HEK293 (cell line): Measurements from ENCODE around the gene NAGPA.

Source experiments
- CTCF ChIA-PET: fragments of 350-600 bp; formaldehyde crosslinking; extraction: SDS; loops from one replicate; lab custom pipeline; 2021; ENCODE audit warnings: antibody characterized with exemption; lab: Yijun Ruan, JAX
- POLR2A ChIA-PET: fragments of 300-600 bp; formaldehyde crosslinking; extraction: SDS; loops from one replicate; lab custom pipeline; 2020; ENCODE audit warnings: antibody characterized with exemption, inconsistent platforms; lab: Yijun Ruan, JAX
- H3K27ac ChIP-seq: fragments of 200-500 bp; sonication (Bioruptor generic); 2 replicates; pipeline ENCODE4 v1.5.1; 2014; ENCODE audit warnings: low read depth, low read length, control low read depth, inconsistent platforms; ENCODE audit errors: extremely low read depth
- H3K36me3 ChIP-seq, 2 experiments: fragments of 200-500 bp in 1 of 2; sonication (Bioruptor generic) in 1 of 2; 1 replicate in 1 of 2; 2 replicates in 1 of 2; pipeline ENCODE4 v1.5.1; 2014 to 2017; ENCODE audit warnings: inconsistent platforms in 2 of 2, low read length in 2 of 2; ENCODE audit not compliant: control insufficient read depth in 2 of 2, insufficient read depth in 1 of 2
- H3K4me1 ChIP-seq: fragments of 200-500 bp; sonication (Bioruptor generic); 2 replicates; pipeline ENCODE4 v1.5.1; 2014; ENCODE audit warnings: mild to moderate bottlenecking, low read length, inconsistent platforms; ENCODE audit not compliant: control insufficient read depth, insufficient read depth
- H3K4me3 ChIP-seq: 2 replicates; pipeline ENCODE4 v1.5.1; 2011; ENCODE audit warnings: low read depth, mild to moderate bottlenecking, control low read depth, low read length, moderate library complexity
- H3K9me3 ChIP-seq: fragments of 200-500 bp; sonication (Bioruptor generic); 2 replicates; pipeline ENCODE4 v1.5.1; 2014; ENCODE audit warnings: low read depth, low read length, inconsistent platforms; ENCODE audit not compliant: control insufficient read depth, insufficient read depth
- GFI1B ChIP-seq: fragments of 450-650 bp; formaldehyde crosslinking; IDR thresholded peaks from 2 replicates; pipeline ENCODE4 v1.5.1; 2016; ENCODE audit warnings: missing biosample characterization, missing genetic modification characterization
- HOXD13 ChIP-seq: sonication (generic); formaldehyde crosslinking; IDR thresholded peaks from 2 replicates; pipeline ENCODE4 v1.8.0; 2022; ENCODE audit warnings: missing genetic modification reagents, borderline replicate concordance
- MEIS1 ChIP-seq: sonication (generic); formaldehyde crosslinking; IDR thresholded peaks from 2 replicates; pipeline ENCODE4 v1.8.1; 2022; ENCODE audit warnings: missing genetic modification reagents, mild to moderate bottlenecking, borderline replicate concordance
- SETDB1 ChIP-seq: IDR thresholded peaks from one replicate; pipeline ENCODE4 v1.6.1; 2017; ENCODE audit warnings: mild to moderate bottlenecking, low read length, moderate library complexity, mixed read lengths; ENCODE audit not compliant: insufficient read length
- TRIM28 ChIP-seq: IDR thresholded peaks from 2 replicates; pipeline ENCODE4 v1.6.1; 2011; ENCODE audit warnings: low read length, control low read depth, borderline replicate concordance
- ZBTB7A ChIP-seq: fragments of 450-650 bp; formaldehyde crosslinking; IDR thresholded peaks from 2 replicates; pipeline ENCODE4 v1.5.1; 2016; ENCODE audit warnings: low read depth, missing biosample characterization, missing genetic modification characterization
- ZFP41 ChIP-seq: fragments of 450-650 bp; formaldehyde crosslinking; IDR thresholded peaks from 2 replicates; pipeline ENCODE4 v1.5.1; 2016; ENCODE audit warnings: missing biosample characterization, missing genetic modification characterization, borderline replicate concordance
- ZNF10 ChIP-seq: fragments of 450-650 bp; formaldehyde crosslinking; IDR thresholded peaks from 2 replicates; pipeline ENCODE4 v1.5.1; 2017; ENCODE audit warnings: missing biosample characterization, missing genetic modification characterization
- ZNF121 ChIP-seq: fragments of 450-650 bp; formaldehyde crosslinking; IDR thresholded peaks from 2 replicates; pipeline ENCODE4 v1.5.1; 2016; ENCODE audit warnings: missing biosample characterization, missing genetic modification characterization
- ZNF146 ChIP-seq: fragments of 450-650 bp; formaldehyde crosslinking; IDR thresholded peaks from 2 replicates; pipeline ENCODE4 v1.5.1; 2016; ENCODE audit warnings: missing biosample characterization, missing genetic modification characterization
- ZNF19 ChIP-seq: fragments of 450-650 bp; formaldehyde crosslinking; IDR thresholded peaks from 2 replicates; pipeline ENCODE4; 2016; ENCODE audit warnings: missing biosample characterization, missing genetic modification characterization, low read depth
- ZNF2 ChIP-seq: fragments of 450-650 bp; formaldehyde crosslinking; IDR thresholded peaks from 2 replicates; pipeline ENCODE4 v1.5.1; 2016; ENCODE audit warnings: missing biosample characterization, missing genetic modification characterization
- ZNF23 ChIP-seq: fragments of 450-650 bp; formaldehyde crosslinking; IDR thresholded peaks from 2 replicates; pipeline ENCODE4 v1.5.1; 2016; ENCODE audit warnings: missing biosample characterization, missing genetic modification characterization, borderline replicate concordance
- ZNF24 ChIP-seq: fragments of 450-650 bp; formaldehyde crosslinking; IDR thresholded peaks from 2 replicates; pipeline ENCODE4 v1.5.1; 2016; ENCODE audit warnings: missing biosample characterization, missing genetic modification characterization
- ZNF292 ChIP-seq: fragments of 450-650 bp; formaldehyde crosslinking; IDR thresholded peaks from 2 replicates; pipeline ENCODE4 v1.5.1; 2016; ENCODE audit warnings: low read depth, missing biosample characterization, missing genetic modification characterization, borderline replicate concordance
- ZNF354C ChIP-seq: fragments of 450-650 bp; formaldehyde crosslinking; IDR thresholded peaks from 2 replicates; pipeline ENCODE4 v1.5.1; 2016; ENCODE audit warnings: missing biosample characterization, missing genetic modification characterization, low read depth, borderline replicate concordance
- ZNF366 ChIP-seq: fragments of 450-650 bp; formaldehyde crosslinking; conservative IDR thresholded peaks from 2 replicates; pipeline ENCODE4 v1.5.1; 2016; ENCODE audit warnings: missing biosample characterization, missing genetic modification characterization
- ZNF37A ChIP-seq: fragments of 450-650 bp; IDR thresholded peaks from 2 replicates; pipeline ENCODE4 v1.5.1; 2018; ENCODE audit warnings: missing biosample characterization, missing genetic modification characterization
- ZNF548 ChIP-seq: fragments of 450-650 bp; formaldehyde crosslinking; IDR thresholded peaks from 2 replicates; pipeline ENCODE4 v1.5.1; 2016; ENCODE audit warnings: missing biosample characterization, missing genetic modification characterization
- ZXDB ChIP-seq: fragments of 450-650 bp; formaldehyde crosslinking; IDR thresholded peaks from 2 replicates; pipeline ENCODE4 v1.5.1; 2016; ENCODE audit warnings: missing biosample characterization, missing genetic modification characterization
- TF ChIP-seq, protein P1 (sequence below): fragments of 450-650 bp; formaldehyde crosslinking; IDR thresholded peaks from 2 replicates; pipeline ENCODE4 v1.5.1; 2016; ENCODE audit warnings: missing biosample characterization, missing genetic modification characterization
- TF ChIP-seq, protein P2 (sequence below): fragments of 450-650 bp; formaldehyde crosslinking; IDR thresholded peaks from 2 replicates; pipeline ENCODE4 v1.5.1; 2016; ENCODE audit warnings: missing biosample characterization, missing genetic modification characterization, low read depth
- TF ChIP-seq, protein P3 (sequence below): fragments of 450-650 bp; IDR thresholded peaks from 2 replicates; pipeline ENCODE4 v1.5.1; 2018; ENCODE audit warnings: missing biosample characterization, missing genetic modification characterization
- TF ChIP-seq, protein P4 (sequence below): fragments of 450-650 bp; formaldehyde crosslinking; IDR thresholded peaks from 2 replicates; pipeline ENCODE4 v1.5.1; 2016; ENCODE audit warnings: missing biosample characterization, missing genetic modification characterization

Gene NAGPA

DNA sequence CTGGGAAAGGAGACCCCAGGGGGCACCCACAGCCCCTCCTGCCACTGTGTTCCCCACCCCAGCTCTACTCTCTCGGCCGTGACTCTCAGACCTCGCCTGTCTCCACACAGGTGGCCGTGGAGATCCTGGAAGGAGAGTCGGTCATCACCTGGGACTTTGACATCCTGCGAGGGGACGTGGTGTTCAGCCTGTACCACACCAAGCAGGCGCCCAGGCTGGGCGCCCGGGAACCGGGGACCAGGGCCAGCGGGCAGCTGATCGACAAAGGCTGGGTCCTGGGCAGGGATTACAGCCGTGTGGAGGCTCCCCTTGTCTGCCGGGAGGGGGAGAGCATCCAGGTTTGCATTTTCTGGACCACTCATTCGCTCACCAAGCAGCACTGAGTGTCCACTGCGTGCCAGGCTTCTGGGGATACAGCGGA is 25.4 kb downstream of the NAGPA start (continued):
- TF ChIP-seq ZNF366 (tag by site-specific recombination) (no peak), ZNF10 (tag by site-specific recombination) (no peak), ZNF37A (no peak), SETDB1 (no peak)
- TF ChIP-seq, protein P1, sequence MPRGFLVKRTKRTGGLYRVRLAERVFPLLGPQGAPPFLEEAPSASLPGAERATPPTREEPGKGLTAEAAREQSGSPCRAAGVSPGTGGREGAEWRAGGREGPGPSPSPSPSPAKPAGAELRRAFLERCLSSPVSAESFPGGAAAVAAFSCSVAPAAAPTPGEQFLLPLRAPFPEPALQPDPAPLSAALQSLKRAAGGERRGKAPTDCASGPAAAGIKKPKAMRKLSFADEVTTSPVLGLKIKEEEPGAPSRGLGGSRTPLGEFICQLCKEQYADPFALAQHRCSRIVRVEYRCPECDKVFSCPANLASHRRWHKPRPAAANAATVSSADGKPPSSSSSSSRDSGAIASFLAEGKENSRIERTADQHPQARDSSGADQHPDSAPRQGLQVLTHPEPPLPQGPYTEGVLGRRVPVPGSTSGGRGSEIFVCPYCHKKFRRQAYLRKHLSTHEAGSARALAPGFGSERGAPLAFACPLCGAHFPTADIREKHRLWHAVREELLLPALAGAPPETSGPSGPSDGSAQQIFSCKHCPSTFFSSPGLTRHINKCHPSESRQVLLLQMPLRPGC (tag by site-specific recombination) = no peak
- TF ChIP-seq, protein P2, sequence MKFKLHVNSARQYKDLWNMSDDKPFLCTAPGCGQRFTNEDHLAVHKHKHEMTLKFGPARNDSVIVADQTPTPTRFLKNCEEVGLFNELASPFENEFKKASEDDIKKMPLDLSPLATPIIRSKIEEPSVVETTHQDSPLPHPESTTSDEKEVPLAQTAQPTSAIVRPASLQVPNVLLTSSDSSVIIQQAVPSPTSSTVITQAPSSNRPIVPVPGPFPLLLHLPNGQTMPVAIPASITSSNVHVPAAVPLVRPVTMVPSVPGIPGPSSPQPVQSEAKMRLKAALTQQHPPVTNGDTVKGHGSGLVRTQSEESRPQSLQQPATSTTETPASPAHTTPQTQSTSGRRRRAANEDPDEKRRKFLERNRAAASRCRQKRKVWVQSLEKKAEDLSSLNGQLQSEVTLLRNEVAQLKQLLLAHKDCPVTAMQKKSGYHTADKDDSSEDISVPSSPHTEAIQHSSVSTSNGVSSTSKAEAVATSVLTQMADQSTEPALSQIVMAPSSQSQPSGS (tag by site-specific recombination) = no peak
- TF ChIP-seq, protein P3, sequence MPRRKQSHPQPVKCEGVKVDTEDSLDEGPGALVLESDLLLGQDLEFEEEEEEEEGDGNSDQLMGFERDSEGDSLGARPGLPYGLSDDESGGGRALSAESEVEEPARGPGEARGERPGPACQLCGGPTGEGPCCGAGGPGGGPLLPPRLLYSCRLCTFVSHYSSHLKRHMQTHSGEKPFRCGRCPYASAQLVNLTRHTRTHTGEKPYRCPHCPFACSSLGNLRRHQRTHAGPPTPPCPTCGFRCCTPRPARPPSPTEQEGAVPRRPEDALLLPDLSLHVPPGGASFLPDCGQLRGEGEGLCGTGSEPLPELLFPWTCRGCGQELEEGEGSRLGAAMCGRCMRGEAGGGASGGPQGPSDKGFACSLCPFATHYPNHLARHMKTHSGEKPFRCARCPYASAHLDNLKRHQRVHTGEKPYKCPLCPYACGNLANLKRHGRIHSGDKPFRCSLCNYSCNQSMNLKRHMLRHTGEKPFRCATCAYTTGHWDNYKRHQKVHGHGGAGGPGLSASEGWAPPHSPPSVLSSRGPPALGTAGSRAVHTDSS (tag by site-specific recombination) = no peak

DNA sequence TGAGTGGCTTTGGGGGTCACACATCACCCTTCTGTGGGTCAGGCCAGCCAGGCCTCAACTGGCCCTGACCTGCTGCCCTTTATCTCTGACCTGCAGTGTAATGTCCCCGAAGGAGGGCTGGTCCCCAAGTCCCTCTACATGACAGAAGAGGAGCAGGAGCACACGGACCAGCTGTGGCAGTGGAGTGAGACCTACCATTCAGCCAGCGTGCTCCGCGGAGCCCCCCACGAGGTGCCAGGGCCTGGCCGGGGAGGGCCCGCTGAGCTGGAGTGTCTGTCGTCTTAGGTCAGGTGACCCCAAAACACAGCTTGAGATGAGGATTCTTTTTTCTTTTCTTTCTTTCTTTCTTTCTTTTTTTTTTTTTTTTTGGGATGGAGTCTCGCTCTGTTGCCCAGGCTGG is 26.5 kb downstream of the NAGPA start:
- H3K27ac ChIP-seq = no peak overlapping the region
- H3K4me3 ChIP-seq = no peak overlapping the region
- ChIA-PET POLR2A (interaction anchor here (0.6 kb wide), 2 partner anchors 23 to 1658 kb away, joined by 3 read pairs; no protein-coding TSS in a partner anchor), CTCF (no interaction called here)
- H3K9me3 ChIP-seq = no peaks in the 10 kb centered on the region
- no peak for TF ChIP-seq ZNF23 (tag by site-specific recombination)
- no peak for TF ChIP-seq ZFP41 (tag by site-specific recombination)
- TF ChIP-seq ZNF146 (tag by site-specific recombination) = no peak
- TF ChIP-seq ZNF24 = no peak
- TF ChIP-seq ZNF354C (tag by site-specific recombination) = no peak
- no peak for TF ChIP-seq GFI1B (tag by site-specific recombination)
- no peak for TF ChIP-seq ZNF37A
- TF ChIP-seq ZNF121 (tag by site-specific recombination) = no peak
- no peak for TF ChIP-seq ZNF2 (tag by site-specific recombination)
- TF ChIP-seq, protein P4, sequence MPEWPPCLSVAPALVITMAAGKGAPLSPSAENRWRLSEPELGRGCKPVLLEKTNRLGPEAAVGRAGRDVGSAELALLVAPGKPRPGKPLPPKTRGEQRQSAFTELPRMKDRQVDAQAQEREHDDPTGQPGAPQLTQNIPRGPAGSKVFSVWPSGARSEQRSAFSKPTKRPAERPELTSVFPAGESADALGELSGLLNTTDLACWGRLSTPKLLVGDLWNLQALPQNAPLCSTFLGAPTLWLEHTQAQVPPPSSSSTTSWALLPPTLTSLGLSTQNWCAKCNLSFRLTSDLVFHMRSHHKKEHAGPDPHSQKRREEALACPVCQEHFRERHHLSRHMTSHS (tag by site-specific recombination) = no peak
- TF ChIP-seq ZNF19 (tag by site-specific recombination) = no peak
- TF ChIP-seq ZBTB7A (tag by site-specific recombination) = no peak
- TF ChIP-seq HOXD13 (CRISPR knock-in tag) = no peak
- no peak for TF ChIP-seq ZNF548 (tag by site-specific recombination)
- no peak for TF ChIP-seq TRIM28
- no peak for TF ChIP-seq ZNF292 (tag by site-specific recombination)
- no peak for TF ChIP-seq MEIS1 (CRISPR knock-in tag)
- no peak for TF ChIP-seq ZXDB (tag by site-specific recombination)
- TF ChIP-seq, all 188 proteins: peak for 0
- Histone ChIP-seq H3K4me1 (no peaks in the 10 kb centered on the region), H3K36me3 (no peaks in the 10 kb centered on the region)
